Astrocyte of the cerebellum (primary cell): ENCODE measurements around the gene NECAB2.

ENCODE experiments used
- DNase-seq: peaks from one replicate; pipeline ENCODE4 v3.0.0-alpha.2; 2011; ENCODE audit warnings: low read depth
- H3K4me3 ChIP-seq: 2 replicates; pipeline ENCODE4 v1.5.1; 2011; ENCODE audit warnings: mild to moderate bottlenecking, low read depth, low read length, moderate library complexity
- CTCF ChIP-seq: IDR thresholded peaks from 2 replicates; pipeline ENCODE4 v1.5.1; 2012; ENCODE audit warnings: low read length, low read depth, moderate library complexity, mild to moderate bottlenecking; ENCODE audit errors: missing control alignments
- in situ Hi-C: cut with HindIII; loops from 2 replicates; pipeline ENCODE4 v1.10.0; 2017; ENCODE audit warnings: low sequenced_read_pairs

The NECAB2 gene

GRCh38 chr16:84021488-84021887 lies 53.4 kb downstream of the NECAB2 start:
- H3K4me3 ChIP-seq = no peak overlapping the region
- no peak for TF ChIP-seq CTCF
- no peak for DNase-seq
- in situ Hi-C loops = no loop called here

GRCh38 chr16:84022644-84023043 lies 54.6 kb downstream of the NECAB2 start:
- no peak for DNase-seq
- in situ Hi-C loops = no loop called here
- no peak for TF ChIP-seq CTCF
- H3K4me3 ChIP-seq = no peak overlapping the region

GRCh38 chr16:84024854-84025253 lies 56.8 kb downstream of the NECAB2 start:
- DNase-seq = peak; percentile 45
- H3K4me3 ChIP-seq = no peak overlapping the region
- no peak for TF ChIP-seq CTCF
- in situ Hi-C loops = no loop called here

DNA sequence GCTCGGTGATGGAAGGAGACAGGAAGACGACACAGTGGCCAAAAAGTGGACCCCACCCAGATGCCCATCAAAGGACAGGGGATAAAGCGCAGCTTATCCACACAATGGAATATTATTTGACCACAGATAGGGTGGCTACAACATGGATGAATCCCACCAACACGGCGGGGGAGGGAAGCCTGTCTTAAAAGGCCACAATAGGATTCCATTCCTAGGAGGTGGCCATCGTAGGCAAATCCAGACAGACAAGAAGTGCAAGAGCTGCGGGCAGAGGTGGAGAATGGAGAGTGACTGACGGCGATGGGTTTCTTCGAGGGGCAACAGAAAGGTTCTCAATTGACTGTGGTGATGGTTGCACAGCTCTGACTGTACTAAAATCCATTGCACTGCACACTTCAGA lies 58.6 kb downstream of the NECAB2 start:
- DNase-seq = no peak
- in situ Hi-C loops = no loop called here
- no peak overlapping the region for H3K4me3 ChIP-seq
- no peak for TF ChIP-seq CTCF

GRCh38 chr16:84027625-84028024 lies 59.6 kb downstream of the NECAB2 start:
- H3K4me3 ChIP-seq = no peak overlapping the region
- no peak for DNase-seq
- in situ Hi-C loops = no loop called here
- no peak for TF ChIP-seq CTCF

DNA sequence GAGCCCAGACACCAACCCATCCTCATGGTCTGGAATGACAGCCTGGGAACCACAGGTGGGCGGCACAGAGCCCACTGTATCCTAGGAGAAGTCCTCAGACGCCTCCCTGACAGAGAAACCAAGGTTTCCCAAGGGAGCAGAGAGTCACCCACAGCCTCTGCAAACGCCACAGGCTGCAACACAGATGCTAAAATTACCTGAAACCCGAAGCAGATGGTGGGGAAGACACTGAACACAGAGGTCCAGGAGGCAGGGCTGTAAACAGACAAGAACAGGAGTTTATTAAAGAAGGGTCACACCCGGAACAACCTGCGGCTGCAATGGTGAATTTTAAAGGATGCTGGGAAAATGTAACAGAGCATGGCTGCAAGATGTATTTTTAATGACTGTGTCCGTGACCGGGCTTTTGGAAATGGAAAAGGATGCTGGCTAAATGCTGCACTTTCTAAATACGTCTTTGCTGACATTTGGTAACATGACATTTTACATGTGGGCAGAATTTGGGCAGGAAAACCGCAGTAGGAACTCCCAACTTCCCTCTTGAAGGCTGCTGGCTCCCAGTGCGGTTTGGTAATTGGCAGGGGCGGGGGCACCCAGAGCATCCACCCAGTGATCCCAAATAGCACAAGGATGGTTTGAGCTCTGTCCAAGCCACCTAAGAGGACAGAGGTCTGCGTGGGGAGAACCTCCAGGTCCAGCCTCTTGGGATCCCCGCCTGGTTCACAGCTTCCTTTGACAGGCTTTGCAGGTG lies 61.4 kb downstream of the NECAB2 start:
- no peak overlapping the region for H3K4me3 ChIP-seq
- no peak for DNase-seq

More for the DNA sequence above, 61.4 kb downstream of the NECAB2 start:
- in situ Hi-C loops = no loop called here
- no peak for TF ChIP-seq CTCF
